ENCODE data around the gene MNAT1. TPM values are rescaled to one million over a fixed set of nuclear protein-coding genes. Genes with fewer than 3 reads are reported as not detected.
"Not testable (repeated sequence)": the region's sequence is repeated elsewhere in the genome, so short reads cannot be mapped to it uniquely, and the experiment has no call there.

The MNAT1 gene
- polyA plus RNA-seq, 1 donor: 48.6 TPM

GRCh38 chr14:60738843-60739508 lies 4.4 kb downstream of the MNAT1 start:
- no peak for DNase-seq

GRCh38 chr14:60744566-60744965 lies 10.0 kb downstream of the MNAT1 start:
- no peak for DNase-seq

GRCh38 chr14:60753264-60754119 lies 18.9 kb downstream of the MNAT1 start:
- DNase-seq: no peak

GRCh38 chr14:60756847-60757246 lies 22.3 kb downstream of the MNAT1 start:
- no peak for DNase-seq

GRCh38 chr14:60757567-60758002 lies 23.0 kb downstream of the MNAT1 start:
- DNase-seq: no peak

GRCh38 chr14:60758885-60759284 lies 24.3 kb downstream of the MNAT1 start:
- DNase-seq: no peak

GRCh38 chr14:60760209-60760608 lies 25.6 kb downstream of the MNAT1 start:
- no peak for DNase-seq

- DNase-seq: no peak
Observed at GRCh38 chr14:60760644-60761364, 26.2 kb downstream of the MNAT1 start.

- DNase-seq: no peak
Observed at GRCh38 chr14:60768602-60769001, 34.0 kb downstream of the MNAT1 start.

GRCh38 chr14:60771117-60771516 lies 36.6 kb downstream of the MNAT1 start:
- DNase-seq: no peak

- no peak for DNase-seq
Observed at GRCh38 chr14:60773558-60773957, 39.0 kb downstream of the MNAT1 start.

GRCh38 chr14:60775296-60775695 lies 40.7 kb downstream of the MNAT1 start:
- no peak for DNase-seq

- no peak for DNase-seq
Observed at GRCh38 chr14:60777856-60778578, 43.5 kb downstream of the MNAT1 start.

- DNase-seq: not testable (repeated sequence)
Observed at GRCh38 chr14:60779745-60780514, 45.4 kb downstream of the MNAT1 start.

GRCh38 chr14:60780558-60780957 lies 46.0 kb downstream of the MNAT1 start:
- DNase-seq: not testable (repeated sequence)

- no peak for DNase-seq
Observed at GRCh38 chr14:60786905-60787304, 52.3 kb downstream of the MNAT1 start.

GRCh38 chr14:60789656-60790055 lies 55.1 kb downstream of the MNAT1 start:
- no peak for DNase-seq

GRCh38 chr14:60790850-60791249 lies 56.3 kb downstream of the MNAT1 start:
- DNase-seq: no peak

GRCh38 chr14:60796434-60796833 lies 61.9 kb downstream of the MNAT1 start:
- no peak for DNase-seq

GRCh38 chr14:60800409-60800808 lies 65.8 kb downstream of the MNAT1 start:
- DNase-seq: no peak

- no peak for DNase-seq
Observed at GRCh38 chr14:60803871-60804270, 69.3 kb downstream of the MNAT1 start.

Data from hindlimb muscle (tissue), 1 donor.